Hematopoietic multipotent progenitor cell treated with erythropoietin and hydrocortisone succinate and interleukin-3 and kit ligand, for 4 days (in vitro differentiated cells): Measurements from ENCODE around the gene BBX.

Experiments used
- DNase-seq: peaks from one replicate; pipeline ENCODE4 v3.0.0-alpha.2; 2015

The BBX gene

GRCh38 chr3:107522510-107523288 is at the start of gene BBX:
Gene BBX, plus strand, starts transcription at chr3:107522962. Its CDS starts 187,499 bp downstream, at chr3:107710461.
- peak; percentile 95 for DNase-seq

- DNase-seq, result no peak
Observed at GRCh38 chr3:107476462-107476861, 46.3 kb upstream of the BBX start.

GRCh38 chr3:107487490-107487889 is 35.3 kb upstream of the BBX start:
- no peak for DNase-seq

- no peak for DNase-seq
Observed at GRCh38 chr3:107488942-107489341, 33.8 kb upstream of the BBX start.

- DNase-seq, result no peak
Observed at GRCh38 chr3:107493134-107493533, 29.6 kb upstream of the BBX start.

GRCh38 chr3:107496855-107497254 is 25.9 kb upstream of the BBX start:
- no peak for DNase-seq

GRCh38 chr3:107498646-107499045 is 24.1 kb upstream of the BBX start:
- no peak for DNase-seq

- DNase-seq, result no peak
Observed at GRCh38 chr3:107506458-107506857, 16.3 kb upstream of the BBX start.

GRCh38 chr3:107508331-107508730 is 14.4 kb upstream of the BBX start:
- DNase-seq, result no peak

- peak; percentile 21 for DNase-seq
Observed at GRCh38 chr3:107512108-107512507, 10.7 kb upstream of the BBX start.

GRCh38 chr3:107514453-107514852 is 8.3 kb upstream of the BBX start:
- no peak for DNase-seq

- no peak for DNase-seq
Observed at GRCh38 chr3:107516475-107516874, 6.3 kb upstream of the BBX start.

- DNase-seq, result peak; percentile 49
Observed at GRCh38 chr3:107520535-107520934, 2.2 kb upstream of the BBX start.

GRCh38 chr3:107521469-107522059 is 1.2 kb upstream of the BBX start:
- no peak for DNase-seq

- DNase-seq, result no peak
Observed at GRCh38 chr3:107523289-107523538, 452 bp downstream of the BBX start.

- DNase-seq, result peak; percentile 76
Observed at GRCh38 chr3:107523539-107524325, 970 bp downstream of the BBX start.

- peak; percentile 65 for DNase-seq
Observed at GRCh38 chr3:107524326-107524840, 1.6 kb downstream of the BBX start.

GRCh38 chr3:107524841-107525643 is 2.3 kb downstream of the BBX start:
- DNase-seq, result peak; percentile 66

- peak; percentile 57 for DNase-seq
Observed at GRCh38 chr3:107525644-107526305, 3.0 kb downstream of the BBX start.

- no peak for DNase-seq
Observed at GRCh38 chr3:107531917-107532469, 9.2 kb downstream of the BBX start.

- no peak for DNase-seq
Observed at GRCh38 chr3:107540857-107541256, 18.1 kb downstream of the BBX start.

- DNase-seq, result no peak
Observed at GRCh38 chr3:107542665-107543064, 19.9 kb downstream of the BBX start.
